Measurements from ENCODE around the gene LTF.
A peak's percentile ranks its signal among the peaks of the same experiment; 100 is the strongest.

GRCh38 chr3:46406788-46407611, 57.7 kb downstream of the LTF start, which contains the start of the genes CCR5AS and CCRL2:
- no peak for TF ChIP-seq CTCF (IDR thresholded peaks at IDR 0.05; ENCODE audit: insufficient read depth, low read length)
- TF ChIP-seq POLR2AphosphoS5 (IDR thresholded peaks at IDR 0.05; ENCODE audit: low read depth) = no peak
- TF ChIP-seq REST (IDR thresholded peaks at IDR 0.05; ENCODE audit: insufficient replicate concordance, low read depth) = no peak
- peak; percentile 61; the same call in 1 of the 2 replicates for TF ChIP-seq SPI1 (IDR thresholded peaks at IDR 0.05; ENCODE audit: borderline replicate concordance, low read depth)

Measured in HL-60 (cell line).